GM21360 (cell line): ENCODE measurements around the gene ADORA2A.

ENCODE experiments used
- ATAC-seq: cut with Tn5 transposase; IDR thresholded peaks from one replicate; pipeline ENCODE4 v1.9.1; 2021; ENCODE audit warnings: mild to moderate bottlenecking, moderate library complexity; ENCODE audit not compliant: unreplicated experiment

ADORA2A gene

GRCh38 chr22:24445481-24446259, 18.3 kb downstream of the ADORA2A start:
- no peak for ATAC-seq

GRCh38 chr22:24446260-24446611, 18.8 kb downstream of the ADORA2A start:
- no peak for ATAC-seq

DNA sequence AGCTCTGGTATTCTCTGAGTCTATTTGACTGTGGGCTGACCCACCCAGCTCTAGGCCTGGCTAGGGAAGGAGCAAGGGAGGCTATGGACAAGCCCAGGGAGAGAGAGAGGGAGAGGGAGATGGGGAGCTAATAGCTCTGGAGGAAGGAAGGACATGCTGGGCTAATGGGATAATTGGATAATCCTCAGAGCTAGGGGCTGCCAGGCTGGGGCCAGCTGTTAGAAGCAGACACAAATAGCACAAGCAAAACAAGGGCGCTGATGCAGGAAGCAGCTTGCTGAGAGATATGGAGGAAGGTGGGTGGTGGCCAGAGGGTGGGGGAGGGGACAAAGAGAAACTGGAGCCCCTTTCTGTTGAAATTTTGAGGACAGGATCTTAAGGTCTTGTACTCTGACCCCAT, 23.2 kb downstream of the ADORA2A start:
- no peak for ATAC-seq

DNA sequence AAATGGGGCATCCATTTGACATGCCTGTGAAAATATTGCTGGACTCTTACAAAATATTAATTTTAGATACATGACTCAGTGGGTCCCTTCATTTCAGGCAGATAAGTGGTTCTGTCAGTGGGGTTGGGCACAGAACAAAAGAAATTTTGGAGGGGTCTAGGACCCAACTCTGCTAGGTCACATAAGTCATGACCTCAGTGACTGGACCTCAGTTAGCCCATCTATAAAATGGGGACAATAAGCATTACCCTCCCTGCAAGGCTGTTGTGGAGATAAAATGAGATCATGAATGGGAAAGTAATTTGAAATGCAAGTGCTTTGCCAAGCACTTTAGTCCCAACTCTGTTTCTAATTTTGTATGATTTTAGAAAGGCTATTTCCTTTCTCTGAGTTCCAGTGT, 23.8 kb downstream of the ADORA2A start:
- ATAC-seq = no peak

DNA sequence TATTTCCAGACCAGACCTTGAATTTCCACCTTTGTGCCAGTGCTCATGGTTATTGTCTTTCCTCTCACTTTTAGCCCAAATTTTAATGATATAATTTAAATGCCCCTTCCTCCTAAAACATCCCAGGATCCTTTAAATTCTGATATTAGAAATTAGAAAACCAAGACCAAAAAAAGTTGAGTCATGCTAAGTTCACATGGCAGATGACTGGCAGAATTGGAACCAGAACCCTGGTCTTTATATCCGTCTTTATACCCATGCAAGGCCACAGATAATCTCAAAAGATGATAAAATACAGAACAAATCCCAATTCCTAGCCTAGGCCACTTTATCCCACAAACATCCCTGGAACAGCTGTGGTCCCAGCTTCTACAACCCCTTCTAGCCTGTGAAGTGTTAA, 26.5 kb downstream of the ADORA2A start:
- ATAC-seq = no peak

- no peak for ATAC-seq
These were observed 27.6 kb downstream of the ADORA2A start for GRCh38 chr22:24455039-24455438.

GRCh38 chr22:24455751-24456426, 28.5 kb downstream of the ADORA2A start:
- no peak for ATAC-seq

DNA sequence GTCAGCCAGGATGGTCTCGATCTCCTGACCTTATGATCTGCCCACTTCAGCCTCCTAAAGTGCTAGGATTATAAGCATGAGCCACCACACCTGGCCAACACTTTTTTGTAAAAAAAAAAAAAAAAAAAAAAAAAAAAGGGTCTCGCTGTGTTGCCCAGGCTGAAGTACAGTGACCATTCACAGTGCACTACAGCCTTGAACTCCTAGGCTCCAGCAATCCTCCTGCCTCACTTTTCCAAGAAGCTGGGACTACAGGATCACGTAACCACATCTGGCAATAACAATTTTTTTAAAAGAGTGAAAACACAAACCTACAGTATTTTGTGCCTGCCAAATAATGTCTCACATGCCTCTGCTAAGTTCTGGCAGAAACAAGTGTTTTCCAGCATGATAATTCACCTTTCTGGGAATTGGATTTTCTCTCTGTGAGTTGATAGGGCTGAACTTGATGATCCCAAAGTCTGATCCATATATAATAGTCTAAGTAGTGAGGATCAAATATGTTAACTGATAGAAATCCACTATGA, 30.6 kb downstream of the ADORA2A start:
- no peak for ATAC-seq

DNA sequence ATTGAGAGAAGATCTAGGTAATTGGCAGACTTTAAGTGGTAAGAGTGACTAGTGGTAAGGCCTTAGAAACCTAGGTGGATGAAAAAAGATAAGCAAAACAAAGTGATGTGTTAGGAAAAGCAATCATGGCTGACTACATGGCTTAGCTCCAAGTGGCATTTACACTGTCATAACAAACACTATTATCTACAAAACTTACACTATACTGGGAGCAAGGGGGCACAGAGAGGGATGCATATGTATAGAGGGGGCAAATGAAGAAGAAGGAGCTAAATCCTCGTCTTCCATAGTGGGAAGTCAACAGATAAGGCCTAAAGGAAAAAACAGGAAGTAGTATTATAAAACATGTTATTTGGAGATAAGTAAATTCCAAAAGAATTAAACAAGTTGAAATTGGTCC, 32.5 kb downstream of the ADORA2A start:
- no peak for ATAC-seq

- no peak for ATAC-seq
These were observed 33.2 kb downstream of the ADORA2A start for GRCh38 chr22:24460418-24461089.

DNA sequence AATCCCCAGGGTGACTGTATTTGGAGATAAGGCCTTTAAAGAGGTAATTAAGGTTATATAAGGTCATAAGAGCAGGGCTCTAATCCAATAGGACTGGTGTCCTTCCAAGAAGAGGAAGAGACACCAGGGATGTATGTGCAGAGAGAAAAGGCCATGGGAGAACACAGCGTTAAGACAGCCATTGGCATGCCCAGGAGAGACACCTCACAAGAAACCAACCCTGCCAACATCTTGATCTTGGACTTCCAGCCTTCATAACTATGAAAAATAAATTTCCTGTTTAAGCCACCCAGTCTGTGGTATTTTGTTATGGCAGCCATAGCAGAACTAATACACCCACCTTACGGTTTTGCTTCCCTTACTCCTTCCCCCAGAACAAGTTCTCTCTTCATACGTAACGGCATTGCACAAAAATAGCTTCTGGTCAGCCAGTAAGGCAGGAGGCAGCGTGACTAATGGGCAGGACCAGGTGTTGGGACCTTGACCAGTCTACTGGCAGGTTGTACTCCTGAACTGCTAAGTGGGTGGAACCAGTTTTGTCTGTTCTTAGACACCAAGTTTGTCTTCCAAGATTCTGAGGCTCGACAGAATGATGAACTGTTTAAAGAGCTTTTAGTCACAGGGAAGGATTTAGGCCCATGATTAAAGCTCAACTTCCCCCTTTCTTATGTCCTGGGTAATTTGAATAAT, 35.8 kb downstream of the ADORA2A start:
- no peak for ATAC-seq

DNA sequence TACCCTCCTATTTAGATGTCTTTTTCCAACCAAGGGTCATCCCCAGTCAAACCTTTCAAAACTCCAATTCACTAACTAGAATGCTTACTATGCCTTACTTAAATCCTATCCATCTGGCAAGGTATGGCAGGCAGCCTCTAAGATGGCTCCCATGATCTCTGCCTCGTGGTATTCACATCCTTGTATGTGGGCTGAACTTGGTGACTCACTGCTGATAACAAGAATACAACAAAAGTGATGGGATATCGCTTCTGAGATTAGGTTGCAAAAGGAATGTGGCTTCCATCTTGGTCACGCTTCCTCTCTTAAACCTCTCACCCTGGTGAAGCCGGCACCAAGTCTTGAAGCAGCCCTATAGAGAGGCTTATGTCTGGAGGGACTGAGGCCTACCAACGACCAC, 38.2 kb downstream of the ADORA2A start:
- ATAC-seq = no peak

DNA sequence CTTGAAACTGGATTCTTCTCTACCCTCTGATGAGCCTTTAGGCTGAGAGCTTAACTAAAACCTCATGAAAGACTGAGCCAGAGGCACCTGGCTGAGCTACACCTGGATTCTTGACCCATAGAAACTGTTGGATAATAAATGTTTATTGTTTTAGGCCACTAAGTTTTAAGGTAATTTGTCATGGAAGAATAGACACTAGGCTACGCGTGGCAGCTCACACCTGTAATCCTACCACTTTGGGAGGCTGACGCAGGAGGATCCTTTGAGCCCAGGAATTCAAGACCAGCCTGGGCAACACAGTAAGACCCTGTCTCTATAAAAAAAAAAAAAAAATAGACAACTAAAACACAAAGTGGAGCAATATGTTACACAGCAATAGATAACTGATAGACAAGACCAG, 38.6 kb downstream of the ADORA2A start:
- ATAC-seq = no peak

DNA sequence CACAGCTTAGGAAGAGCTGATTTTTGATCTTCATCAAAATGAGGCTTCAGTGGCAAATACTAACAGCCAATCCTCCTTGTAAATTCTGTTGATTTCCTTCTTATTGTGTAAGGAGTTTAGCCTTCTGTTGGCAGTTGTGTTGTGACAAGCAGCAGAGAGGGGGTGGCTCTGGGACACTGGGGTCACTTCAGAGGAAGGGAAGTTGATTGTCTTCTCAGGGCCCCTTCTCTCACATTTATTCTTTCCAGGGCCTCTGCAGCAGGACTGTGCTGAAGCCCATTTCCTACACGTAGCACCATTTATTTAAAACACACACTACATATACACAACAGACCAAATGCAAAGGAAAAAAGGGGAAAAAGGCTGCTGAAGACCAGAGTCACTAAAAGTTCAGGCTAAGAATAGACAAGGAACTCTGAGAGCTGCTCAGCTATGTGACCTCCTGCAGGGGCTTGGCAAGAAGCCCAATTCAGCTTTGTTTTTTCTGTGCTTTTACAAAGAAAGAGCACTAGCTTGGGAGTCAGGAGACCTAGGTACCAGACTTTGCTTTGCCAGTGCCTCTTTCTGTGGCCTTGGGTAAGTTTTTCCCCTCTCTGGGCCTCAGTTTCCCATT, 39.4 kb downstream of the ADORA2A start:
- ATAC-seq = no peak

- ATAC-seq = no peak
These were observed 39.9 kb downstream of the ADORA2A start for GRCh38 chr22:24467340-24467739.

GRCh38 chr22:24471570-24471969, 44.2 kb downstream of the ADORA2A start:
- ATAC-seq = no peak

DNA sequence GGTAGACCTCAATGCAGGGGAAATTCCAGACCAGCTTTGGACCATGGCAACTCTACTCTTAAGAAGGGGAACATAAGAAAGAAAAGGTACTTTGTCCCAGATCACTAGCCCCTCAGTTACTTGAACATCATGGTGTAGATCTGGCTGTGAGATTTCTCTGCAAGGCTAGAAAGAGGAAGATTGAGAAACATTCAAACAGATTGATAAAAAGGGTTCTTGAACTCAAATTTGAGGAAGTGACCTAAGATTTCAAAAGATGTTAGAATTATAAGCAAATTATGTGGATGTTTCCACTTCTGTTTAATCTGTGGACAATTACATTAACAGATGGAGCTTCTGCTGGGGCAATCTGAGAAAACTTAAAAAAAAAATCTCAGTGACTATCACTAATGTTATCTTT, 45.9 kb downstream of the ADORA2A start:
- no peak for ATAC-seq

- no peak for ATAC-seq
These were observed 46.8 kb downstream of the ADORA2A start for GRCh38 chr22:24474221-24474620.

DNA sequence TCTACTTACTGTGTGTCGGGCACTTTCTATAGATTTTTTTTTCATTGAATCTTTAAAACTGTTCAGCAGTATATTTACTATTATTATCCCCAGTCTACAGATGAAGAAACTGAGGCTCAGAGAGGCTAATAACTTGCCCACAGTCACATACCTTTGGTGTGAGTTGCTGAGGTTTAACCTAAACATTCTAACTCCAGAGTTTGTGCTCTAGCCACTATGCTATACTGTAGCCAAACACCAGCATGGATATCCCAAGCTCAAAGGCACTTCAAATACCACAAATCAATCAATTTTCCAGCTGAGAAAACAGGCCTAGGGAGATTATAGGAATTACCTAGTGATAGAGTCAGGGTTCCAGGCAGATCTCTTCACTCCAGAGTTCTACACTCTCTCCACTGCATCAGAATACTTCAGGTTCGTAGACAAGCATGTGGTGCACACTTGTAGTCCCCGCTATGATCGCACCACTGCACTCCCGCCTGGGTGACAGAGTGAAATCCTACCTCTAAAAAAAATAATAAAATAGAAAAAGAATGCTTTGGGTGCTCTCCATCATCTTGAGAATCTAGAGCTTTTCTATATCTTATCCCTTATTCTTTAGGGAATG, 47.4 kb downstream of the ADORA2A start:
- no peak for ATAC-seq

DNA sequence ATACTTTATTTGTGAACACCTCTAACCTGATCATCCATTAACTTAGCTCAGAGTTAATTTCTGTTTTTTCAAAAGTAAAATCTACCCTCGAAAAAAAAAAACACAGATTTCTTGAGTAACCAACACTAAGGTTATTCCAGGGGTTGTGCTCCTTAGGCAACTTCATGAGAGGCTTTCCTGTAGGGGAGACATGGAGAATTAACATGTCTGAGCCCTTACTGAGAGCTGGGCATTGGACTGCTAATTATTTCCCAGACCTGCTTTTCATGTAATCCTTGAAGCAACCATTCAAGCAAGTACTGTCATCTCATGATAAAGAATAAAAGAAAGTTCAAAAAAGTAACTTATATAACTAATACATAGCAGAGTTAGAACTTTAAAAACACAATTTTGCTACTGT, 54.2 kb downstream of the ADORA2A start:
- no peak for ATAC-seq
